Measurements from ENCODE around the gene CTRL.

CTRL gene

GRCh38 chr16:67882374-67883145 is 49.1 kb downstream of the CTRL start:
- TF ChIP-seq GLIS3 (CRISPR knock-in tag; IDR thresholded peaks at IDR 0.05) (no peak), OSR1 (CRISPR knock-in tag; IDR thresholded peaks at IDR 0.05) (no peak), ARNTL (CRISPR knock-in tag; IDR thresholded peaks at IDR 0.05; ENCODE audit: borderline replicate concordance, low read depth) (no peak), BACH2 (CRISPR knock-in tag; IDR thresholded peaks at IDR 0.05; ENCODE audit: borderline replicate concordance) (no peak), SNAI2 (CRISPR knock-in tag; IDR thresholded peaks at IDR 0.05) (no peak), ZFP30 (CRISPR knock-in tag; IDR thresholded peaks at IDR 0.05) (no peak)
- ATAC-seq = no peak

- no peak for TF ChIP-seq OSR1 (CRISPR knock-in tag; IDR thresholded peaks at IDR 0.05)
- TF ChIP-seq ARNTL (CRISPR knock-in tag; IDR thresholded peaks at IDR 0.05; ENCODE audit: borderline replicate concordance, low read depth) = no peak
- ATAC-seq = no peak
Observed at GRCh38 chr16:67881621-67882161, 50.0 kb downstream of the CTRL start.

- no peak for ATAC-seq
- TF ChIP-seq OSR1 (CRISPR knock-in tag; IDR thresholded peaks at IDR 0.05) (no peak), ZFP30 (CRISPR knock-in tag; IDR thresholded peaks at IDR 0.05) (no peak), ZC3H10 (CRISPR knock-in tag; IDR thresholded peaks at IDR 0.05) (no peak), TOX (CRISPR knock-in tag; IDR thresholded peaks at IDR 0.05; ENCODE audit: borderline replicate concordance) (no peak), CSRNP3 (CRISPR knock-in tag; IDR thresholded peaks at IDR 0.05) (no peak), ZNF8 (CRISPR knock-in tag; IDR thresholded peaks at IDR 0.05) (no peak), GLIS3 (CRISPR knock-in tag; IDR thresholded peaks at IDR 0.05) (no peak), TCF4 (CRISPR knock-in tag; IDR thresholded peaks at IDR 0.05; ENCODE audit: borderline replicate concordance) (no peak), ISL1 (CRISPR knock-in tag; IDR thresholded peaks at IDR 0.05) (no peak), ESRRG (CRISPR knock-in tag; IDR thresholded peaks at IDR 0.05) (no peak), BACH2 (CRISPR knock-in tag; IDR thresholded peaks at IDR 0.05; ENCODE audit: borderline replicate concordance) (no peak), ZFP3 (CRISPR knock-in tag; IDR thresholded peaks at IDR 0.05) (no peak), ZNF70 (CRISPR knock-in tag; IDR thresholded peaks at IDR 0.05) (no peak), SNAI2 (CRISPR knock-in tag; IDR thresholded peaks at IDR 0.05) (no peak), RARB (CRISPR knock-in tag; IDR thresholded peaks at IDR 0.05) (no peak), CSDC2 (CRISPR knock-in tag; IDR thresholded peaks at IDR 0.05) (no peak)
- TF ChIP-seq, protein P1, sequence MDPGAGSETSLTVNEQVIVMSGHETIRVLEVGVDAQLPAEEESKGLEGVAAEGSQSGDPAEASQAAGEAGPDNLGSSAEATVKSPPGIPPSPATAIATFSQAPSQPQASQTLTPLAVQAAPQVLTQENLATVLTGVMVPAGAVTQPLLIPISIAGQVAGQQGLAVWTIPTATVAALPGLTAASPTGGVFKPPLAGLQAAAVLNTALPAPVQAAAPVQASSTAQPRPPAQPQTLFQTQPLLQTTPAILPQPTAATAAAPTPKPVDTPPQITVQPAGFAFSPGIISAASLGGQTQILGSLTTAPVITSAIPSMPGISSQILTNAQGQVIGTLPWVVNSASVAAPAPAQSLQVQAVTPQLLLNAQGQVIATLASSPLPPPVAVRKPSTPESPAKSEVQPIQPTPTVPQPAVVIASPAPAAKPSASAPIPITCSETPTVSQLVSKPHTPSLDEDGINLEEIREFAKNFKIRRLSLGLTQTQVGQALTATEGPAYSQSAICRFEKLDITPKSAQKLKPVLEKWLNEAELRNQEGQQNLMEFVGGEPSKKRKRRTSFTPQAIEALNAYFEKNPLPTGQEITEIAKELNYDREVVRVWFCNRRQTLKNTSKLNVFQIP (CRISPR knock-in tag; IDR thresholded peaks at IDR 0.05; ENCODE audit: borderline replicate concordance, low read depth) = no peak
- TF ChIP-seq, protein P2, sequence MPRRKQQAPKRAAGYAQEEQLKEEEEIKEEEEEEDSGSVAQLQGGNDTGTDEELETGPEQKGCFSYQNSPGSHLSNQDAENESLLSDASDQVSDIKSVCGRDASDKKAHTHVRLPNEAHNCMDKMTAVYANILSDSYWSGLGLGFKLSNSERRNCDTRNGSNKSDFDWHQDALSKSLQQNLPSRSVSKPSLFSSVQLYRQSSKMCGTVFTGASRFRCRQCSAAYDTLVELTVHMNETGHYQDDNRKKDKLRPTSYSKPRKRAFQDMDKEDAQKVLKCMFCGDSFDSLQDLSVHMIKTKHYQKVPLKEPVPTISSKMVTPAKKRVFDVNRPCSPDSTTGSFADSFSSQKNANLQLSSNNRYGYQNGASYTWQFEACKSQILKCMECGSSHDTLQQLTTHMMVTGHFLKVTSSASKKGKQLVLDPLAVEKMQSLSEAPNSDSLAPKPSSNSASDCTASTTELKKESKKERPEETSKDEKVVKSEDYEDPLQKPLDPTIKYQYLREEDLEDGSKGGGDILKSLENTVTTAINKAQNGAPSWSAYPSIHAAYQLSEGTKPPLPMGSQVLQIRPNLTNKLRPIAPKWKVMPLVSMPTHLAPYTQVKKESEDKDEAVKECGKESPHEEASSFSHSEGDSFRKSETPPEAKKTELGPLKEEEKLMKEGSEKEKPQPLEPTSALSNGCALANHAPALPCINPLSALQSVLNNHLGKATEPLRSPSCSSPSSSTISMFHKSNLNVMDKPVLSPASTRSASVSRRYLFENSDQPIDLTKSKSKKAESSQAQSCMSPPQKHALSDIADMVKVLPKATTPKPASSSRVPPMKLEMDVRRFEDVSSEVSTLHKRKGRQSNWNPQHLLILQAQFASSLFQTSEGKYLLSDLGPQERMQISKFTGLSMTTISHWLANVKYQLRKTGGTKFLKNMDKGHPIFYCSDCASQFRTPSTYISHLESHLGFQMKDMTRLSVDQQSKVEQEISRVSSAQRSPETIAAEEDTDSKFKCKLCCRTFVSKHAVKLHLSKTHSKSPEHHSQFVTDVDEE (CRISPR knock-in tag; IDR thresholded peaks at IDR 0.05) = no peak
Observed at GRCh38 chr16:67880584-67880983, 51.1 kb downstream of the CTRL start.

DNA sequence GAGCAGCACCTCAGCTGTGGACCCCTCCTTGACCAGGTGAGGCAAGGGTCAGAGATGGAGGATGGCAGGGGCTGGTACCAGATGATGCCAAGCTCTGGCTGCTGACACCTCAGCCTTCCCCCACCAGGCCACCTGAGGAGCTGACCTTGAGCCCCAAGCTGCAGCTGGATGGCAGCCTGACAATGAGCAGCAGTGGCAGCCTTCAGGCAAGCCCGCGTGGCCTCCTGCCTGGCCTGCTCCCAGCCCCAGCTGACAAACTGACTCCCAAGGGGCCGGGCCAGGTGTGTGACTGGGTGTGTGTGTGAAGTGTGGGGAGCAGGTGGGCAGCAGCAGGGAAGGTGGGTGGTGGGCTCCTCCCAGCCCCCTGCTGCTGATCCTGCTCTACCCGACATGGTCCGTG is 51.7 kb downstream of the CTRL start:
- no peak for ATAC-seq
- TF ChIP-seq, protein P3, sequence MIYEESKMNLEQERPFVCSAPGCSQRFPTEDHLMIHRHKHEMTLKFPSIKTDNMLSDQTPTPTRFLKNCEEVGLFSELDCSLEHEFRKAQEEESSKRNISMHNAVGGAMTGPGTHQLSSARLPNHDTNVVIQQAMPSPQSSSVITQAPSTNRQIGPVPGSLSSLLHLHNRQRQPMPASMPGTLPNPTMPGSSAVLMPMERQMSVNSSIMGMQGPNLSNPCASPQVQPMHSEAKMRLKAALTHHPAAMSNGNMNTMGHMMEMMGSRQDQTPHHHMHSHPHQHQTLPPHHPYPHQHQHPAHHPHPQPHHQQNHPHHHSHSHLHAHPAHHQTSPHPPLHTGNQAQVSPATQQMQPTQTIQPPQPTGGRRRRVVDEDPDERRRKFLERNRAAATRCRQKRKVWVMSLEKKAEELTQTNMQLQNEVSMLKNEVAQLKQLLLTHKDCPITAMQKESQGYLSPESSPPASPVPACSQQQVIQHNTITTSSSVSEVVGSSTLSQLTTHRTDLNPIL (CRISPR knock-in tag; IDR thresholded peaks at IDR 0.05; ENCODE audit: low read depth) = no peak
- TF ChIP-seq ZNF8 (CRISPR knock-in tag; IDR thresholded peaks at IDR 0.05) (no peak), ZFP30 (CRISPR knock-in tag; IDR thresholded peaks at IDR 0.05) (no peak), ISL1 (CRISPR knock-in tag; IDR thresholded peaks at IDR 0.05) (no peak), ESRRG (CRISPR knock-in tag; IDR thresholded peaks at IDR 0.05) (no peak), BACH2 (CRISPR knock-in tag; IDR thresholded peaks at IDR 0.05; ENCODE audit: borderline replicate concordance) (no peak), ZNF70 (CRISPR knock-in tag; IDR thresholded peaks at IDR 0.05) (no peak), CSDC2 (CRISPR knock-in tag; IDR thresholded peaks at IDR 0.05) (no peak), SNAI2 (CRISPR knock-in tag; IDR thresholded peaks at IDR 0.05) (no peak), PATZ1 (CRISPR knock-in tag; IDR thresholded peaks at IDR 0.05; ENCODE audit: borderline replicate concordance) (no peak), ZFP3 (CRISPR knock-in tag; IDR thresholded peaks at IDR 0.05) (no peak), CSRNP3 (CRISPR knock-in tag; IDR thresholded peaks at IDR 0.05) (no peak), ZC3H10 (CRISPR knock-in tag; IDR thresholded peaks at IDR 0.05) (no peak), PPARA (CRISPR knock-in tag; IDR thresholded peaks at IDR 0.05; ENCODE audit: borderline replicate concordance) (no peak), RARB (CRISPR knock-in tag; IDR thresholded peaks at IDR 0.05) (no peak), TOX (CRISPR knock-in tag; IDR thresholded peaks at IDR 0.05; ENCODE audit: borderline replicate concordance) (no peak)

Measured in SK-N-SH treated with all-trans-retinoic acid at 6 μM for 48 hours (cell line).